Esophagus squamous epithelium (tissue), 5 donors: ENCODE measurements around the gene TCF12. TPM values are rescaled to one million over a fixed set of nuclear protein-coding genes. Genes with fewer than 3 reads are reported as not detected.
"Not testable (repeated sequence)": the region's sequence is repeated elsewhere in the genome, so short reads cannot be mapped to it uniquely, and the experiment has no call there.

ENCODE experiments used
- DNase-seq: peaks from one replicate; lab custom pipeline; 2025; lab: John Stamatoyannopoulos, UW
- H3K27ac ChIP-seq, 4 donors: fragments of 200-600 bp; sonication (generic); one replicate each; pipeline ENCODE4 v1.5.1; 2016 to 2019; ENCODE audit warnings: mild to moderate bottlenecking in 1 of 4
- H3K27me3 ChIP-seq, 4 donors: fragments of 200-600 bp; sonication (generic); 1 replicate in 3 of 4; 2 replicates in 1 of 4; pipeline versions ENCODE4 v1.5.1 to v1.6.0; 2017 to 2021; ENCODE audit warnings: antibody characterized with exemption in 1 of 4
- H3K36me3 ChIP-seq, 3 donors: fragments of 200-600 bp; sonication (generic); one replicate each; pipeline ENCODE4 v1.5.1; 2016 to 2019
- H3K4me1 ChIP-seq, 3 donors: fragments of 200-600 bp; sonication (generic); one replicate each; pipeline ENCODE4 v1.5.1; 2017 to 2019
- H3K4me3 ChIP-seq, 4 donors: fragments of 200-600 bp; sonication (generic); 1 replicate in 3 of 4; 2 replicates in 1 of 4; pipeline ENCODE4 v1.5.1; 2016 to 2019; ENCODE audit warnings: mild to moderate bottlenecking in 2 of 4, moderate library complexity in 1 of 4
- H3K9me3 ChIP-seq, 3 donors: fragments of 200-600 bp; sonication (generic); one replicate each; pipeline ENCODE4 v1.5.1; 2016 to 2019
- CTCF ChIP-seq, 6 experiments: fragments of 450-650 bp in 4 of 6; fragments of 200-600 bp in 2 of 6; sonication (generic) in 2 of 6; IDR thresholded peaks; one replicate each; pipeline ENCODE4 v1.5.1; 2016 to 2019; ENCODE audit warnings: antibody characterized with exemption in 6 of 6, mild to moderate bottlenecking in 4 of 6, moderate library complexity in 4 of 6
- POLR2A ChIP-seq, 4 donors: fragments of 450-650 bp; IDR thresholded peaks; one replicate each; pipeline ENCODE4 v1.6.1; 2017; ENCODE audit warnings: antibody characterized with exemption in 4 of 4, mild to moderate bottlenecking in 4 of 4, moderate library complexity in 3 of 4
- WGBS, 2 donors: methylation state at CpG; one replicate each; pipeline ENCODE4 v1.1.5; 2018; 5-methylcytosine and 5-hydroxymethylcytosine counted together
- intact Hi-C: fragments of 100-400 bp; cut with DNase I; formaldehyde crosslinking; loops from one replicate; pipeline ENCODE4 v1.15.0; 2022
- total RNA-seq, 4 donors: library from RNA; depleted of rRNA; stranded (reverse); fragments of >200 nt; gene quantifications; one replicate each; pipeline ENCODE4 v1.1.0, GENCODE V29; 2016
- donor health status: DM: yes; HTN: yes; CAD: no.

TCF12 gene
- total RNA-seq, 4 donors from 2014 or later = 28.5 to 90.4 (median 51.3) TPM

- intact Hi-C loops = no loop called here
- DNase-seq = no peak
- H3K9me3 ChIP-seq = peaks cover 0 to 7% (median 0%) of the 10 kb centered on the region in 3 donors
- peaks cover 0 to 18% (median 0%) of the 10 kb centered on the region in 3 donors for H3K4me1 ChIP-seq
- H3K36me3 ChIP-seq = peaks cover 0 to 19% (median 0%) of the 10 kb centered on the region in 3 donors
- H3K27ac ChIP-seq = no peak overlapping the region
- no peak overlapping the region for H3K4me3 ChIP-seq
- 81 to 88% methylated on average over 6 of the region's 6 CpGs for WGBS, 2 donors
- no peaks in the 10 kb centered on the region for H3K27me3 ChIP-seq
- no peak for TF ChIP-seq POLR2A (IDR thresholded peaks at IDR 0.05)
- no peak for TF ChIP-seq CTCF (IDR thresholded peaks at IDR 0.05)
Observed at GRCh38 chr15:56948000-56948763, 29.7 kb downstream of the TCF12 start.

DNA sequence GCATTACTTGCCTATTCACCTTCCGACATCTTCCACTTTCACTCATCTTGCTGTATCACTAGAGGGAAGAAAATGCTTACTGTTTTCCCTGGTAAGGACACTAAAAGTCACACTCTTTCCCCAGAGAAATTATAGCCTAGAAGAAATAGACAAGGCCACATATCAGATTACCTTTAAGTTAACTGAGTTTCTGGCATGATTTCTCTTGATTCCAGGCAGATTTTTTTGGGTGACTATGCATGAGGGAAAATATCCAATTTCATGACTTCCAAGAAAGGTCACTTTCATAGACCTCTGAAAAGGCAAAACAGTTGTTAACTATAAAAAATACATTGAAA is 30.3 kb downstream of the TCF12 start:
- Histone ChIP-seq H3K27ac (no peak overlapping the region), H3K4me1 (peaks cover 0 to 15% (median 0%) of the 10 kb centered on the region in 3 donors), H3K9me3 (peaks cover 0 to 7% (median 0%) of the 10 kb centered on the region in 3 donors), H3K36me3 (peaks cover 0 to 19% (median 0%) of the 10 kb centered on the region in 3 donors), H3K27me3 (no peaks in the 10 kb centered on the region), H3K4me3 (no peak overlapping the region)
- TF ChIP-seq CTCF (IDR thresholded peaks at IDR 0.05) (no peak), POLR2A (IDR thresholded peaks at IDR 0.05) (no peak)
- DNase-seq = no peak
- intact Hi-C loops = no loop called here
- 82 to 95% methylated on average over 1 of the region's 1 CpG for WGBS, 2 donors

DNA sequence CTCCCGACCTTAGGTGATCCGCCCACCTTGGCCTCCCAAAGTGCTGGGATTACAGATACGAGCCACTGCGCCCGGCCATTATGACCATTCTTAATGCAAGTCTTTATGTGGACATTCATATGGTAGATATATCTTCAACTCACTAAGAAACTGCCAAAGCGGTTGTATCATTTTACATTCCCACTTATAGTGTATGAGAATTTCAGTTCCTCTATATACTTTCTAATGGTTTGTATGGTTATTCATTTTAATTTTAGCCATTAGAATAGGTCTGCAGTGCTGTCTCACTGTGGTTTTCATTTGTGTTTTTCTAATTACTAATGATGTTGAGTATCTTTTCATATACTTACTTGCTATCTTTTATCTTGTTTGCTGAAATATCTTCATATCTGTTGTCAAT is 32.5 kb downstream of the TCF12 start:
- H3K9me3 ChIP-seq = peaks cover 0 to 2% (median 0%) of the 10 kb centered on the region in 3 donors
- TF ChIP-seq POLR2A (IDR thresholded peaks at IDR 0.05) (no peak), CTCF (IDR thresholded peaks at IDR 0.05) (no peak)
- no peak overlapping the region for H3K27ac ChIP-seq
- intact Hi-C loops = no loop called here
- H3K36me3 ChIP-seq = peaks cover 0 to 4% (median 0%) of the 10 kb centered on the region in 3 donors
- H3K4me1 ChIP-seq = peaks cover 0 to 15% (median 0%) of the 10 kb centered on the region in 3 donors
- no peaks in the 10 kb centered on the region for H3K27me3 ChIP-seq
- no peak for DNase-seq
- no peak overlapping the region for H3K4me3 ChIP-seq
- 99% methylated on average over 6 of the region's 6 CpGs for WGBS, 2 donors

DNA sequence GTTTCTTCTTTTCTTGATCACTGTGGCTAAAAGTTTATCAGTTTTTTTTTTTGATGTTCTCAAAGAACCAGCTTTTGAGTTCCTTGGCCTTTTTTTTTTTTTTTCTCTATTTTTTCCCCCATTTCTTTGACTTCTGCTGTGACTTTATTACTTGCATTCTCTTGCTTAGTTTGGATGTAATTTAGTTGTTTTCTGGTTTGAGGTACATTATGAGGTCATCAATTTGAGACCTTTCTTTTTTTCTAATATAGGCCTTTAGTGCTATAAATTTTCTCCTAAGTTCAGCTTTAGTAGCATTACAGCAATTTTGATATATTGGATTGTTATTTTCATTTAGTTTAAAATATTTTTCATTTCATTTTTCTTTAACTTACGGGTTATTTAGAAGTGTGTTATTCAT is 35.3 kb downstream of the TCF12 start:
- Histone ChIP-seq H3K27me3 (no peaks in the 10 kb centered on the region), H3K9me3 (peaks cover 0 to 4% (median 4%) of the 10 kb centered on the region in 3 donors), H3K4me1 (peaks cover 0 to 10% (median 0%) of the 10 kb centered on the region in 3 donors), H3K36me3 (peaks cover 0 to 4% (median 0%) of the 10 kb centered on the region in 3 donors), H3K4me3 (no peak overlapping the region), H3K27ac (no peak overlapping the region)
- 100% methylated on average over 1 of the region's 1 CpG for WGBS, 2 donors
- intact Hi-C loops = no loop called here
- TF ChIP-seq CTCF (IDR thresholded peaks at IDR 0.05) (no peak), POLR2A (IDR thresholded peaks at IDR 0.05) (no peak)
- DNase-seq = no peak

DNA sequence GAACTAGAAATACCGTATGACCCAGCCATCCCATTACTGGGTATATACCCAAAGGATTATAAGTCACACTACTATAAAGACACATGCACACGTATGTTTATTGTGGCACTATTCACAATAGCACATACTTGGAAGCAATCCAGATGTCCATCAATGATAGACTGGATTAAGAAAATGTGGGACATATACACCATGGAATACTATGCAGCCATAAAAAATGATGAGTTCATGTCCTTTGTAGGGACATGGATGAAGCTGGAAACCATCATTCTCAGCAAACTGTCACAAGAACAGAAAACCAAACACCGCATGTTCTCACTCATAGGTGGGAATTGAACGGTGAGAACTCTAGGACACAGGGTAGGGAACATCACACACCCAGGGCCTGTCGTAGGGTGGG is 36.6 kb downstream of the TCF12 start:
- H3K27me3 ChIP-seq, H3K27ac ChIP-seq, DNase-seq, intact Hi-C loops, H3K36me3 ChIP-seq, H3K9me3 ChIP-seq, H3K4me3 ChIP-seq, H3K4me1 ChIP-seq: not testable (repeated sequence)
- WGBS, 2 donors = 96 to 100% methylated on average over 2 to 5 of the region's 5 CpGs
